ENCODE results near the gene PPP3CA. TPM values are rescaled to one million over a fixed set of nuclear protein-coding genes. Genes with fewer than 3 reads are reported as not detected.

PPP3CA gene
- polyA plus RNA-seq (ENCODE audit: low read depth in 6 of 6) = 10 to 100 TPM; 12.9 to 77.5 (median 19.5) TPM

- H3K36me3 Mint-ChIP-seq = no peaks in the 10 kb centered on the region
- H3K4me3 Mint-ChIP-seq = peak within 1 kb of the TSS; percentile 93 to 99 (median 98)
- H3K4me1 Mint-ChIP-seq = peaks cover 41 to 48% (median 46%) of the 10 kb centered on the region in 3 donors
- no peak for ATAC-seq (ENCODE audit: low read depth in 2 of 2)
- H3K27me3 Mint-ChIP-seq = no peaks in the 10 kb centered on the region
- DNase-seq = no peak
- H3K9me3 Mint-ChIP-seq = no peaks in the 10 kb centered on the region
- H3K27ac Mint-ChIP-seq = peak within 1 kb of the TSS; percentile 85 to 98 (median 96)
These were observed at the start of gene PPP3CA for GRCh38 chr4:101347267-101347556. TSS of gene PPP3CA (minus strand) at chr4:101347526.

- ATAC-seq (ENCODE audit: low read depth in 2 of 2) = no peak
- no peaks in the 10 kb centered on the region for H3K36me3 Mint-ChIP-seq
These were observed 45.9 kb upstream of the PPP3CA start for GRCh38 chr4:101393256-101393655.

GRCh38 chr4:101370663-101371210, 23.4 kb upstream of the PPP3CA start:
- no peak for DNase-seq

More at GRCh38 chr4:101393256-101393655, 45.9 kb upstream of the PPP3CA start:
- Mint-ChIP-seq H3K9me3 (peaks cover 0 to 15% (median 6%) of the 10 kb centered on the region in 7 donors), H3K27ac (no peak overlapping the region), H3K27me3 (no peaks in the 10 kb centered on the region), H3K4me1 (no peaks in the 10 kb centered on the region), H3K4me3 (no peak overlapping the region)
- no peak for DNase-seq

GRCh38 chr4:101367201-101367600, 19.9 kb upstream of the PPP3CA start:
- no peak overlapping the region for H3K4me3 Mint-ChIP-seq
- no peak for ATAC-seq (ENCODE audit: low read depth in 2 of 2)
- H3K27me3 Mint-ChIP-seq = no peaks in the 10 kb centered on the region
- no peak for DNase-seq
- no peaks in the 10 kb centered on the region for H3K36me3 Mint-ChIP-seq
- no peak overlapping the region for H3K27ac Mint-ChIP-seq
- peaks cover 0 to 15% (median 8%) of the 10 kb centered on the region in 7 donors for H3K9me3 Mint-ChIP-seq
- peaks cover 0 to 5% (median 0%) of the 10 kb centered on the region in 3 donors for H3K4me1 Mint-ChIP-seq

More at GRCh38 chr4:101370663-101371210, 23.4 kb upstream of the PPP3CA start:
- H3K9me3 Mint-ChIP-seq = peaks cover 0 to 18% (median 3%) of the 10 kb centered on the region in 7 donors
- ATAC-seq (ENCODE audit: low read depth in 2 of 2) = no peak
- peak overlapping the region in 1 of 6 donors; percentile 20 for H3K27ac Mint-ChIP-seq
- H3K4me3 Mint-ChIP-seq = no peak overlapping the region
- no peaks in the 10 kb centered on the region for H3K27me3 Mint-ChIP-seq
- no peaks in the 10 kb centered on the region for H3K36me3 Mint-ChIP-seq
- H3K4me1 Mint-ChIP-seq = peaks cover 0 to 5% (median 0%) of the 10 kb centered on the region in 3 donors

GRCh38 chr4:101366331-101366730, 19.0 kb upstream of the PPP3CA start:
- Mint-ChIP-seq H3K4me1 (peaks cover 0 to 5% (median 0%) of the 10 kb centered on the region in 3 donors), H3K27me3 (no peaks in the 10 kb centered on the region), H3K36me3 (no peaks in the 10 kb centered on the region), H3K27ac (no peak overlapping the region), H3K9me3 (peaks cover 0 to 8% (median 6%) of the 10 kb centered on the region in 7 donors), H3K4me3 (no peak overlapping the region)
- ATAC-seq (ENCODE audit: low read depth in 2 of 2) = no peak
- no peak for DNase-seq

- H3K4me1 Mint-ChIP-seq = peaks cover 22 to 28% (median 27%) of the 10 kb centered on the region in 3 donors
- no peak overlapping the region for H3K27ac Mint-ChIP-seq
- no peaks in the 10 kb centered on the region for H3K27me3 Mint-ChIP-seq
- ATAC-seq (ENCODE audit: low read depth in 2 of 2) (no peak), DNase-seq (no peak)
- H3K4me3 Mint-ChIP-seq = no peak overlapping the region
- no peaks in the 10 kb centered on the region for H3K36me3 Mint-ChIP-seq
- H3K9me3 Mint-ChIP-seq = no peaks in the 10 kb centered on the region
These were observed 10.4 kb upstream of the PPP3CA start for GRCh38 chr4:101357751-101358150.

GRCh38 chr4:101356928-101357327, 9.6 kb upstream of the PPP3CA start:
- no peaks in the 10 kb centered on the region for H3K27me3 Mint-ChIP-seq

GRCh38 chr4:101355767-101356702, 8.7 kb upstream of the PPP3CA start:
- Mint-ChIP-seq H3K4me1 (peaks cover 22 to 28% (median 27%) of the 10 kb centered on the region in 3 donors), H3K27me3 (no peaks in the 10 kb centered on the region), H3K27ac (peak overlapping the region in 1 of 6 donors; percentile 17), H3K36me3 (no peaks in the 10 kb centered on the region), H3K4me3 (peak overlapping the region in 3 of 8 donors; percentile 13 to 44 (median 25)), H3K9me3 (no peaks in the 10 kb centered on the region)
- DNase-seq (no peak), ATAC-seq (ENCODE audit: low read depth in 2 of 2) (peak; percentile 31 to 33)

More at GRCh38 chr4:101356928-101357327, 9.6 kb upstream of the PPP3CA start:
- Mint-ChIP-seq H3K27ac (no peak overlapping the region), H3K36me3 (no peaks in the 10 kb centered on the region), H3K9me3 (no peaks in the 10 kb centered on the region), H3K4me1 (peaks cover 22 to 28% (median 27%) of the 10 kb centered on the region in 3 donors), H3K4me3 (no peak overlapping the region)
- DNase-seq = no peak
- no peak for ATAC-seq (ENCODE audit: low read depth in 2 of 2)

- ATAC-seq (ENCODE audit: low read depth in 2 of 2) = peak; percentile 98
- no peaks in the 10 kb centered on the region for H3K27me3 Mint-ChIP-seq
- peaks cover 22 to 28% (median 27%) of the 10 kb centered on the region in 3 donors for H3K4me1 Mint-ChIP-seq
- peak overlapping the region in 1 of 6 donors; percentile 36 for H3K27ac Mint-ChIP-seq
- peak overlapping the region in 5 of 8 donors; percentile 1 to 68 (median 25) for H3K4me3 Mint-ChIP-seq
- DNase-seq = peak; percentile 38
- H3K9me3 Mint-ChIP-seq = no peaks in the 10 kb centered on the region
- H3K36me3 Mint-ChIP-seq = no peaks in the 10 kb centered on the region
These were observed 7.9 kb upstream of the PPP3CA start for GRCh38 chr4:101355246-101355645.

- Mint-ChIP-seq H3K27ac (no peak overlapping the region), H3K27me3 (no peaks in the 10 kb centered on the region), H3K36me3 (no peaks in the 10 kb centered on the region), H3K4me1 (peaks cover 32 to 37% (median 33%) of the 10 kb centered on the region in 3 donors), H3K4me3 (peak overlapping the region in 2 of 8 donors; percentile 38 to 96), H3K9me3 (no peaks in the 10 kb centered on the region)
- ATAC-seq (ENCODE audit: low read depth in 2 of 2) (no peak), DNase-seq (no peak)
These were observed 2.4 kb upstream of the PPP3CA start for GRCh38 chr4:101349801-101350064.

- Mint-ChIP-seq H3K4me1 (peaks cover 31 to 37% (median 33%) of the 10 kb centered on the region in 3 donors), H3K36me3 (no peaks in the 10 kb centered on the region), H3K27ac (peak overlapping the region in 5 of 6 donors; percentile 7 to 98 (median 66)), H3K9me3 (no peaks in the 10 kb centered on the region), H3K4me3 (peak overlapping the region; percentile 93 to 99 (median 98)), H3K27me3 (no peaks in the 10 kb centered on the region)
- no peak for DNase-seq
- ATAC-seq (ENCODE audit: low read depth in 2 of 2) = no peak
These were observed 1.9 kb upstream of the PPP3CA start for GRCh38 chr4:101348995-101349800.

GRCh38 chr4:101348367-101348827, 1.1 kb upstream of the PPP3CA start:
- no peaks in the 10 kb centered on the region for H3K36me3 Mint-ChIP-seq
- no peaks in the 10 kb centered on the region for H3K9me3 Mint-ChIP-seq
- H3K27ac Mint-ChIP-seq = peak overlapping the region in 5 of 6 donors; percentile 91 to 98 (median 96)
- ATAC-seq (ENCODE audit: low read depth in 2 of 2) = no peak
- H3K27me3 Mint-ChIP-seq = no peaks in the 10 kb centered on the region
- peak overlapping the region; percentile 93 to 99 (median 98) for H3K4me3 Mint-ChIP-seq
- no peak for DNase-seq
- peaks cover 33 to 37% (median 35%) of the 10 kb centered on the region in 3 donors for H3K4me1 Mint-ChIP-seq

Measured in naive B cell (primary cell).